Fibroblast of skin of right quadriceps (primary cell): Measurements from ENCODE around the gene ARHGAP22.

Experiments
- DNase-seq: peaks from one replicate; pipeline ENCODE4 v3.0.0-alpha.2; 2013

ARHGAP22 gene

DNA sequence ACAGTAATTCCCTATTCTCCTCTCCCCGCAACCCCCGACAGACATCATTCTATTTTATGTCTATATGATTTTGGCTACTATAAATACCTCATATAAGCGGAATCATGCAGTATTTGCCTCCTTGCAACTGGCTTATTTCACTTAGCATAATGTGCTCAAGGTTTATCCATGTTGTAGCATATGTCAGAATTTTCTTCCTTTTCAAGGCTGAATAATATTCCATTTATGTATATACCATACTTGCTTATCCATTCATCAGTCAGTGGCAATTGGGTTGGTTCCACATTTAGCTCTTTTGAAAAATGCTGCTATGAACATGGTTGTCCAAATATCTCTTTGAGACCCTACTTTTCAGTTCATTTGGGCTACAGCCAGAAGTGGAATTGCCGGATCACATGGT, 191.9 kb downstream of the ARHGAP22 start:
- DNase-seq = no peak

DNA sequence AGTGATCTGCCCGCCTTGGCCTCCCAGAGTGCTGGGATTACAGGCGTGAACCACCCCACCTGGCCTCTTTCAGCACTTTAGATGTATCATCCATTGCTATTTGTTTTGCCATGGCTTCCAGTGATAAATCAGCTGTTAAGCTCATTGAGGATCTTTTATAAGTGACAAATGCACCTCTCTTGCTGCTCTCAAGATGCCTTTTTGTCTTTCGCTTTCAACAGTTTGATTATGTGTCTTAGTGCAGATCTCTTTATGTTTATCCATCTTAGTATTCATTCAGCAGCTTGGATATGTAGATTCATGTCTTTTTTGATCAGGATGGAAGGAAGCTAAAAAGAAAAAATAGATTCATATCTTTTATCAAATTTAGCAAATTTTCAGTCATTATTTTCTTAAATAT, 192.8 kb downstream of the ARHGAP22 start:
- no peak for DNase-seq

DNA sequence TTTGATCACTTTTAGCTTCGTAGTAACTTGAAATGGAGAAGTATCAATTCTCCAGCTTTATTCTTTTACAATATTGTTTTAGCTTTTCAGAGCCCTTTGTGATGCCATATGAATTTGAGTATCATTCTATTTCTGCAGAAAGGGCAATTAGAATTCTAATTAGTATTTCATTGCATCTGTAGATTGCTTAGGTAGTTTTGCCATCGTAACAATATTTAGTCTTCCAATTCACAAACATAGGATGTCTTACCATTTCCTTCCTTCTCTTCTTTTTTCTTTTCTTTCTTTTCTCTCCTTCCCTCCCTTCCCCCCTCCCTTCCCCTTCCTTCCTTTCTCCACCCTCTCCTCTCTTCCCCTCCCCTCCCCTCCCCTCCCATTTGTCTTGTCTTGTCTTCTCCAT, 193.4 kb downstream of the ARHGAP22 start:
- no peak for DNase-seq

- no peak for DNase-seq
These were observed 194.4 kb downstream of the ARHGAP22 start for GRCh38 chr10:48410503-48410902.

DNA sequence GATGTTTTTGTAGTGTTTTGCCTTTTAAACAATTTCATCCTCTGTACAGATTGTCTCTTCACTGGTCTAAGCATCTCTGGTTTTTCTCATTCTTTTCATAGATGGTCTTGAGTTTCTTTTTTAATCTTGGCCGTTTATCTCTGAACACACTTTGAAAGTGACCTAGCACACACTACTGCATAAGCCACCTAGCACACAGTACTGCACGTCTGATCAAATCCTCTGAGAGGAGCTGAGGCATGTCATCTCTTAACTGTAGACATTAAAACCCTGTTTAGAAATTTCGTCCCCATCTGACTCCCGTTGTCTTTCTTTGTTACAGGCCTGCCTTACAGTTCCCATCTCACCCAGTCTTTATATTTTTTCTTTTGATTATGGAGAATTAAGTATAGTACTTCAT, 198.2 kb downstream of the ARHGAP22 start:
- no peak for DNase-seq

DNA sequence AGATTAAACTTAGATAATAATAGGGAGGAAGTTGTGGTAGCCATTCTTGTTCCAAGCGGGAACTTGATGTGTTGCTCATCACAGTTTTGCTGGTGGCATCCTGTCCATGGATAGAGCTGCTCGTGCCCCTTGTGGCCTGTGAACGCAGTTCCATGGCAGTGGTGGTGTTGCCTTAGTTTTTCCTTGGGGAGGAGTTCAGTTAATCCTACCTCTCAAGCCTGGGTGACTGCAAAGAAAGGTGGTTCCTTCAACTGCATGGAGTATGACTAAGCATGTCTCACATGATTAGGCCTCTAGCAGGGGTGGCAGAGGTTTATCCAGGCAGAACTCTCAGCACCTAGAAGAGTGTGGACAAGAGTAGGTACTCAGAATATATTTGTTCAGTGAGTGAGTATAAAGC, 198.7 kb downstream of the ARHGAP22 start:
- DNase-seq = peak; percentile 32

GRCh38 chr10:48404646-48405045, 200.2 kb downstream of the ARHGAP22 start:
- peak; percentile 53 for DNase-seq

GRCh38 chr10:48400850-48401220, 204.0 kb downstream of the ARHGAP22 start:
- no peak for DNase-seq

- DNase-seq = peak; percentile 51
These were observed 204.6 kb downstream of the ARHGAP22 start for GRCh38 chr10:48400129-48400849.

- DNase-seq = no peak
These were observed 205.3 kb downstream of the ARHGAP22 start for GRCh38 chr10:48399551-48399950.

- DNase-seq = no peak
These were observed 205.8 kb downstream of the ARHGAP22 start for GRCh38 chr10:48399056-48399541.

DNA sequence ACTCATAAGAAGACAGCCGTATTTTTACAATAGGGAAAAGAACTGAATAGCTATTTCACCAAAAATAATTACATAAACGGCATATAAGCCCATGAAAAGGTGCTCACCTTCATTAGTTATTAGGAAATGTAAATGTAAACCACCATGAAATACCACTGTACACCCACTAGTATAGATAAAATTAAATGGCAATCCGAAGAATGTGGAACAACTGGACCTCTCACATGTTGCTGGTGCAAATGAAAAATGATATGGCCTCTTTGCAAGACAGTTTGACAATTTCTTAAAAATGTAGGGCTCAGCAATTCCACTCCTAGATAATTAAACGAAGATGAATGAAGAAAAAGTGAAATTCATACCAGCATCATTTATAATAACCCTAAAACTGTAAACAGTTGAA, 206.6 kb downstream of the ARHGAP22 start:
- DNase-seq = no peak
